ENCODE data around the gene ADAM19. TPM values are rescaled to one million over a fixed set of nuclear protein-coding genes. Genes with fewer than 3 reads are reported as not detected.

Gene ADAM19
- total and polyA plus RNA-seq, 2 of the 4 experiments (the other 2 are of a cell fraction): 35.5 to 49.2 TPM

DNA sequence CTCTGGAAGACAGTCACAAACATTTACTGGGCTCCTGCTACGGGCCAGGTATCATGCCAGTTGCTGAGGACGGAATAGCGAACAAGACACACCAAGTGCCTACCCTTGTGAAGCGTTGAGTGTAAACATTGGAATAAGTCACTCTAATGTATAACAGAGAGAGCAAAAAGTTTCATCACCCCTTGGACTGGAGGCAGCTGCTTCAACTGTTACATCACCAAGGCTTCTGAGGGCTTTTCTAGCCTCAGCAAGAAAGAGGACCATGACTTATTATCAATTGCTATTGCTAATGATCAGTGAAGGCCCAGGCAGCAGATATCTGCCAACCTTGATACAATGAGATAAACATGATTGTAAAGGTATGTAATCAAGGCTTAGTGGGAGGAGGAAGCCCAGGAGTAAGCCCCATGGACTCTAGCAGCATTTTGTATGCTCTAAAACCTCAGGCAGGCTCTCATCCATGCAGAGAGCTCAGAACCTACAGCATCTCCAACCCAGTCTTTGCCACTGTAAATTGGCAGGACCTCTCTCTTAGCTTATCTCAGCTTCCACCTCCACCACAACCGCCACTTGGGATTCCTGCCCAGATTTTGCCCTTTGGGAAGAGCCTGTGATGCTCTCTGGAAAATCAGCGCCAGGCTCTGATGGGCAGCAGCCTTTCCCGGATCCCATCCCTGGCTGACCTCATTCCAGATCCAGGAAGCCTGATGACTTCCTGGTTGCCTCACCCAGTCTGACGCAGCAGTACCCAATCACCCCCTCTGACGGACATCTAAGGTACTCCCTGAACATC lies 54.5 kb downstream of the ADAM19 start:
- no peak overlapping the region for H3K4me3 ChIP-seq (ENCODE audit: insufficient read depth, low read depth, low read length)

More for the DNA sequence above, 54.5 kb downstream of the ADAM19 start:
- Histone ChIP-seq H3K4me2 (ENCODE audit: low read depth, low read length) (no peak overlapping the region), H4K8ac (ENCODE audit: low read depth in 2 of 2, low read length in 2 of 2) (peak overlapping the region in 1 of 2 experiments; percentile 24; a peak in 1 of 4 replicates), H3K14ac (replicated peaks; ENCODE audit: low read depth, low read length) (peak overlapping the region; percentile 1; the same call in 1 of the 2 replicates), H3K18ac (ENCODE audit: low read depth, low read length) (peak overlapping the region; percentile 46; the same call in 1 of the 2 replicates), H3K27me3 (ENCODE audit: control insufficient read depth, insufficient read depth, low read length) (no peaks in the 10 kb centered on the region), H4K5ac (ENCODE audit: low read depth, low read length) (peak overlapping the region; percentile 37; the same call in 1 of the 2 replicates), H3K9ac (ENCODE audit: low read depth, low read length) (no peak overlapping the region), H3K9me1 (ENCODE audit: insufficient read depth, low read length) (peaks cover 35% of the 10 kb centered on the region), H2AFZ (replicated peaks; ENCODE audit: low read length, poor library complexity) (no peak overlapping the region), H3K23ac (ENCODE audit: low read depth, low read length) (no peak overlapping the region), H4K91ac (ENCODE audit: insufficient read depth, low read depth, low read length) (peak overlapping the region; percentile 11; the same call in 1 of the 2 replicates), H2BK20ac (ENCODE audit: low read depth, low read length) (0 out of 2 replicates have a peak overlapping the region, but pooled peaks have one; percentile 34), H2AK5ac (ENCODE audit: low read depth, low read length) (peak overlapping the region; percentile 60; the same call in 1 of the 2 replicates), H2AK9ac (replicated peaks; ENCODE audit: low read depth, low read length, poor library complexity) (peak overlapping the region; percentile 31), H3K79me1 (ENCODE audit: low read depth in 1 of 2, low read length in 2 of 2) (peaks cover 22 to 81% of the 10 kb centered on the region in 2 experiments), H4K20me1 (ENCODE audit: insufficient read depth, low read length) (peaks cover 22% of the 10 kb centered on the region; the same call in 1 of the 2 replicates), H2BK5ac (ENCODE audit: low read depth, low read length, poor library complexity, severe bottlenecking) (peak overlapping the region; percentile 56), H2BK120ac (ENCODE audit: low read depth, low read length) (peak overlapping the region; percentile 25; the same call in 1 of the 2 replicates), H2BK15ac (ENCODE audit: low read depth, low read length) (0 out of 3 replicates have a peak overlapping the region, but pooled peaks have one; percentile 10), H3K27ac (ENCODE audit: insufficient read depth, low read length) (peak overlapping the region; percentile 39; the same call in 1 of the 2 replicates), H3K4ac (ENCODE audit: low read depth, low read length) (peak overlapping the region; percentile 68), H3K36me3 (ENCODE audit: control insufficient read depth, insufficient read depth, low read length) (peaks cover 9% of the 10 kb centered on the region), H3K9me3 (ENCODE audit: control insufficient read depth, insufficient read depth, low read length) (no peaks in the 10 kb centered on the region), H3K4me1 (ENCODE audit: control insufficient read depth, insufficient read depth, low read length) (peaks cover 28% of the 10 kb centered on the region), H3K56ac (ENCODE audit: extremely low read depth, insufficient read depth, low read length) (no peak overlapping the region)
- 96% methylated on average over 5 of the region's 9 CpGs; no CpG with 5 or more reads in 1 of the 2 experiments for WGBS, 2 experiments (ENCODE audit: extremely low coverage in 2 of 2, insufficient read length in 1 of 2)
- DNase-seq (peak; percentile 76), ATAC-seq (ENCODE audit: low read depth) (peak; percentile 10; the same call in 1 of the 2 replicates)
- POLR2A ChIA-PET (ENCODE audit: unreplicated experiment): no interaction called here
- intact Hi-C loops (cut with micrococcal nuclease) (no loop called here), dilution Hi-C loops (cut with HindIII; ENCODE audit: low sequenced_read_pairs, unreplicated experiment) (no loop called here), in situ Hi-C loops (cut with MboI; ENCODE audit: low sequenced_read_pairs) (no loop called here)
- CTCF ChIA-PET: interaction anchor here (0.6 kb wide), 2 partner anchors 8 to 48 kb away, joined by 3 to 4 read pairs; no protein-coding TSS in a partner anchor
- BruUV-seq (replicated peaks): no TSS peak
- TF ChIP-seq RFX5 (IDR thresholded peaks at IDR 0.05; ENCODE audit: low read depth, low read length): no peak
- TF ChIP-seq RAD21 (IDR thresholded peaks at IDR 0.05; ENCODE audit: low read length): no peak
- TF ChIP-seq POLR2A (IDR thresholded peaks at IDR 0.05; ENCODE audit: low read depth, low read length): no peak
- peak; percentile 82 for TF ChIP-seq CEBPB (IDR thresholded peaks at IDR 0.05; ENCODE audit: low read depth, low read length)
- TF ChIP-seq MAFK (IDR thresholded peaks at IDR 0.05; ENCODE audit: low read depth, low read length): 0 out of 2 replicates have a peak, but pooled peaks have one; percentile 20
- TF ChIP-seq, protein P1, sequence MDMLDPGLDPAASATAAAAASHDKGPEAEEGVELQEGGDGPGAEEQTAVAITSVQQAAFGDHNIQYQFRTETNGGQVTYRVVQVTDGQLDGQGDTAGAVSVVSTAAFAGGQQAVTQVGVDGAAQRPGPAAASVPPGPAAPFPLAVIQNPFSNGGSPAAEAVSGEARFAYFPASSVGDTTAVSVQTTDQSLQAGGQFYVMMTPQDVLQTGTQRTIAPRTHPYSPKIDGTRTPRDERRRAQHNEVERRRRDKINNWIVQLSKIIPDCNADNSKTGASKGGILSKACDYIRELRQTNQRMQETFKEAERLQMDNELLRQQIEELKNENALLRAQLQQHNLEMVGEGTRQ (IDR thresholded peaks at IDR 0.05; ENCODE audit: low read depth, low read length): no peak
- TF ChIP-seq MXI1 (IDR thresholded peaks at IDR 0.05; ENCODE audit: borderline replicate concordance, low read depth, low read length): no peak
- no peak for TF ChIP-seq CTCF (conservative IDR thresholded peaks at IDR 0.05; ENCODE audit: low read depth, low read length)
